RKO (cell line): ENCODE results near the gene MICU1.
"Not testable (repeated sequence)": the region's sequence is repeated elsewhere in the genome, so short reads cannot be mapped to it uniquely, and the experiment has no call there.

ENCODE experiments used
- DNase-seq: peaks from one replicate; pipeline ENCODE4 v3.0.0-alpha.2; 2016; ENCODE audit warnings: low spot score

Gene MICU1

GRCh38 chr10:72445851-72446250 lies 180.0 kb downstream of the MICU1 start:
- no peak for DNase-seq

- not testable (repeated sequence) for DNase-seq
Observed at GRCh38 chr10:72442969-72443368, 182.9 kb downstream of the MICU1 start.

GRCh38 chr10:72435570-72435969 lies 190.3 kb downstream of the MICU1 start:
- DNase-seq, result no peak

GRCh38 chr10:72430936-72431335 lies 194.9 kb downstream of the MICU1 start:
- DNase-seq, result not testable (repeated sequence)

- DNase-seq, result no peak
Observed at GRCh38 chr10:72429931-72430330, 195.9 kb downstream of the MICU1 start.

- no peak for DNase-seq
Observed at GRCh38 chr10:72426986-72427385, 198.9 kb downstream of the MICU1 start.

GRCh38 chr10:72425133-72425532 lies 200.7 kb downstream of the MICU1 start:
- DNase-seq, result no peak

GRCh38 chr10:72424561-72424960 lies 201.3 kb downstream of the MICU1 start:
- no peak for DNase-seq

GRCh38 chr10:72423426-72423825 lies 202.5 kb downstream of the MICU1 start:
- no peak for DNase-seq

- no peak for DNase-seq
Observed at GRCh38 chr10:72421885-72422540, 203.9 kb downstream of the MICU1 start.

- no peak for DNase-seq
Observed at GRCh38 chr10:72419241-72419640, 206.6 kb downstream of the MICU1 start.

- DNase-seq, result no peak
Observed at GRCh38 chr10:72418679-72419078, 207.2 kb downstream of the MICU1 start.

- no peak for DNase-seq
Observed at GRCh38 chr10:72417971-72418370, 207.9 kb downstream of the MICU1 start.

GRCh38 chr10:72416661-72417060 lies 209.2 kb downstream of the MICU1 start:
- no peak for DNase-seq

- DNase-seq, result no peak
Observed at GRCh38 chr10:72414642-72415041, 211.2 kb downstream of the MICU1 start.

GRCh38 chr10:72409167-72409566 lies 216.7 kb downstream of the MICU1 start:
- DNase-seq, result no peak

GRCh38 chr10:72407927-72408600 lies 217.8 kb downstream of the MICU1 start:
- DNase-seq, result no peak

- no peak for DNase-seq
Observed at GRCh38 chr10:72407471-72407870, 218.4 kb downstream of the MICU1 start.

GRCh38 chr10:72395581-72395980 lies 230.3 kb downstream of the MICU1 start:
- DNase-seq, result not testable (repeated sequence)

- no peak for DNase-seq
Observed at GRCh38 chr10:72392571-72392970, 233.3 kb downstream of the MICU1 start.

GRCh38 chr10:72390764-72391163 lies 235.1 kb downstream of the MICU1 start:
- no peak for DNase-seq

- no peak for DNase-seq
Observed at GRCh38 chr10:72389716-72390115, 236.2 kb downstream of the MICU1 start.

GRCh38 chr10:72389014-72389413 lies 236.9 kb downstream of the MICU1 start:
- no peak for DNase-seq

- no peak for DNase-seq
Observed at GRCh38 chr10:72388062-72388461, 237.8 kb downstream of the MICU1 start.
